GM10847 (cell line): Measurements from ENCODE around the gene SCGB3A1.

Experiments
- POLR2A ChIP-seq: IDR thresholded peaks from 2 replicates; pipeline ENCODE4 v1.6.1; 2011; ENCODE audit not compliant: insufficient read length; ENCODE audit errors: extremely low read depth

The SCGB3A1 gene

GRCh38 chr5:180613814-180614188, 22.5 kb upstream of the SCGB3A1 start:
- no peak for TF ChIP-seq POLR2A

GRCh38 chr5:180613188-180613813, 22.0 kb upstream of the SCGB3A1 start:
- no peak for TF ChIP-seq POLR2A

GRCh38 chr5:180612683-180613082, 21.4 kb upstream of the SCGB3A1 start:
- TF ChIP-seq POLR2A: no peak

- no peak for TF ChIP-seq POLR2A
Observed at GRCh38 chr5:180611140-180611850, 20.0 kb upstream of the SCGB3A1 start.

GRCh38 chr5:180609817-180610550, 18.7 kb upstream of the SCGB3A1 start:
- TF ChIP-seq POLR2A: no peak

- no peak for TF ChIP-seq POLR2A
Observed at GRCh38 chr5:180609386-180609785, 18.1 kb upstream of the SCGB3A1 start.

GRCh38 chr5:180608572-180609310, 17.4 kb upstream of the SCGB3A1 start:
- no peak for TF ChIP-seq POLR2A

GRCh38 chr5:180607861-180608571, 16.7 kb upstream of the SCGB3A1 start:
- no peak for TF ChIP-seq POLR2A

GRCh38 chr5:180606215-180606785, 15.0 kb upstream of the SCGB3A1 start:
- no peak for TF ChIP-seq POLR2A

- TF ChIP-seq POLR2A: no peak
Observed at GRCh38 chr5:180605554-180606214, 14.4 kb upstream of the SCGB3A1 start.

- TF ChIP-seq POLR2A: no peak
Observed at GRCh38 chr5:180604271-180604670, 13.0 kb upstream of the SCGB3A1 start.

- no peak for TF ChIP-seq POLR2A
Observed at GRCh38 chr5:180603076-180603594, 11.8 kb upstream of the SCGB3A1 start.

GRCh38 chr5:180602481-180603075, 11.3 kb upstream of the SCGB3A1 start:
- no peak for TF ChIP-seq POLR2A
